Mesenchymal stem cell (in vitro differentiated cells and primary cell): ENCODE results near the gene ME1.

Source experiments
- DNase-seq: peaks from one replicate; pipeline ENCODE4 v3.0.0-alpha.2; 2013
- H2AFZ ChIP-seq: one replicate; pipeline ENCODE4 v1.6.1; 2013; ENCODE audit warnings: low read depth, mild to moderate bottlenecking, control low read depth, inconsistent platforms, low read length, moderate library complexity
- H2AK5ac ChIP-seq: 2 replicates; pipeline ENCODE4 v1.6.1; 2013; ENCODE audit warnings: low read length, moderate library complexity, mild to moderate bottlenecking, inconsistent platforms; ENCODE audit not compliant: severe bottlenecking
- H2BK120ac ChIP-seq: one replicate; pipeline ENCODE4 v1.6.1; 2013; ENCODE audit warnings: low read depth, mild to moderate bottlenecking, inconsistent platforms, low read length, moderate library complexity
- H2BK12ac ChIP-seq, 2 experiments: one replicate each; pipeline ENCODE4 v1.6.1; 2013; ENCODE audit warnings: inconsistent platforms in 2 of 2, low read length in 2 of 2, mild to moderate bottlenecking in 2 of 2, moderate library complexity in 2 of 2, control low read depth in 1 of 2
- H2BK15ac ChIP-seq: one replicate; pipeline ENCODE4 v1.6.1; 2013; ENCODE audit warnings: mild to moderate bottlenecking, low read depth, inconsistent platforms; ENCODE audit not compliant: poor library complexity, severe bottlenecking
- H2BK5ac ChIP-seq: 2 replicates; pipeline ENCODE4 v1.6.1; 2013; ENCODE audit warnings: low read depth, mild to moderate bottlenecking, low read length, control low read depth, inconsistent platforms; ENCODE audit not compliant: poor library complexity, severe bottlenecking
- H3K14ac ChIP-seq, 2 experiments: one replicate each; pipeline ENCODE4 v1.6.1; 2013; ENCODE audit warnings: inconsistent platforms in 2 of 2, low read length in 2 of 2, control low read depth in 1 of 2, mild to moderate bottlenecking in 1 of 2, moderate library complexity in 1 of 2
- H3K18ac ChIP-seq, 2 experiments: one replicate each; pipeline ENCODE4 v1.6.1; 2013; ENCODE audit warnings: inconsistent platforms in 2 of 2, low read length in 2 of 2, control low read depth in 1 of 2, low read depth in 1 of 2, mild to moderate bottlenecking in 1 of 2
- H3K23ac ChIP-seq, 2 experiments: one replicate each; pipeline ENCODE4 v1.6.1; 2013; ENCODE audit warnings: inconsistent platforms in 2 of 2, low read length in 2 of 2, mild to moderate bottlenecking in 2 of 2, moderate library complexity in 2 of 2, control low read depth in 1 of 2
- H3K27ac ChIP-seq: 2 replicates; pipeline ENCODE4 v1.5.1; 2013; ENCODE audit warnings: mild to moderate bottlenecking, moderate library complexity, low read length, control low read depth, inconsistent platforms; ENCODE audit not compliant: poor library complexity, severe bottlenecking
- H3K27me3 ChIP-seq, 2 experiments: 2 replicates each; pipeline versions ENCODE4 v1.6.1 to v1.7.0; 2013; ENCODE audit warnings: low read length in 2 of 2, mild to moderate bottlenecking in 2 of 2, moderate library complexity in 2 of 2, control low read depth in 1 of 2, inconsistent platforms in 1 of 2; ENCODE audit not compliant: control insufficient read depth in 1 of 2, insufficient read depth in 1 of 2
- H3K36me3 ChIP-seq, 2 experiments: 2 replicates each; pipeline versions ENCODE4 v1.6.1 to v1.7.0; 2013; ENCODE audit warnings: low read length in 2 of 2, control low read depth in 1 of 2, inconsistent platforms in 1 of 2, low read depth in 1 of 2, mild to moderate bottlenecking in 1 of 2; ENCODE audit not compliant: insufficient read depth in 2 of 2, control insufficient read depth in 1 of 2
- H3K4ac ChIP-seq, 2 experiments: one replicate each; pipeline ENCODE4 v1.6.1; 2013; ENCODE audit warnings: inconsistent platforms in 2 of 2, low read length in 2 of 2, mild to moderate bottlenecking in 2 of 2, moderate library complexity in 2 of 2, control low read depth in 1 of 2, low read depth in 1 of 2
- H3K4me1 ChIP-seq: 2 replicates; pipeline ENCODE4 v1.6.1; 2013; ENCODE audit warnings: low read depth, low read length, control low read depth; ENCODE audit not compliant: control insufficient read depth, insufficient read depth
- H3K4me2 ChIP-seq: 2 replicates; pipeline ENCODE4 v1.6.1; 2013; ENCODE audit warnings: low read length, mild to moderate bottlenecking, inconsistent platforms; ENCODE audit not compliant: poor library complexity, severe bottlenecking
- H3K4me3 ChIP-seq, 2 experiments: 2 replicates each; pipeline versions ENCODE4 v1.5.1 to v1.7.0; 2013; ENCODE audit warnings: low read length in 2 of 2, mild to moderate bottlenecking in 2 of 2, control low read depth in 1 of 2, low read depth in 1 of 2; ENCODE audit not compliant: insufficient read depth in 1 of 2
- H3K79me1 ChIP-seq: replicated peaks from 2 replicates; pipeline ENCODE4 v1.6.1; 2013; ENCODE audit warnings: mild to moderate bottlenecking, control low read depth, low read length, inconsistent platforms; ENCODE audit not compliant: poor library complexity, severe bottlenecking
- H3K9ac ChIP-seq: 2 replicates; pipeline ENCODE4 v1.7.0; 2013; ENCODE audit warnings: mild to moderate bottlenecking, low read length, moderate library complexity
- H3K9me3 ChIP-seq: 2 replicates; pipeline ENCODE4 v1.7.0; 2013; ENCODE audit warnings: mild to moderate bottlenecking, low read length; ENCODE audit not compliant: control insufficient read depth
- H4K8ac ChIP-seq: one replicate; pipeline ENCODE4 v1.6.1; 2013; ENCODE audit warnings: inconsistent platforms, mild to moderate bottlenecking, low read length, moderate library complexity
- H4K91ac ChIP-seq: one replicate; pipeline ENCODE4 v1.6.1; 2013; ENCODE audit warnings: mild to moderate bottlenecking, low read length, inconsistent platforms
- WGBS: methylation state at CpG from one replicate; pipeline ENCODE4 v1.1.7; 2013; ENCODE audit warnings: mixed read lengths; 5-methylcytosine and 5-hydroxymethylcytosine counted together

ME1 gene

GRCh38 chr6:83474309-83474708, 43.5 kb upstream of the ME1 start:
- H3K4me1 ChIP-seq: no peaks in the 10 kb centered on the region
- no peaks in the 10 kb centered on the region for H3K27me3 ChIP-seq
- H2BK120ac ChIP-seq: no peak overlapping the region

GRCh38 chr6:83472767-83473166, 41.9 kb upstream of the ME1 start:
- Histone ChIP-seq H4K91ac (no peak overlapping the region), H2BK15ac (no peak overlapping the region), H4K8ac (no peak overlapping the region), H2AFZ (no peak overlapping the region), H3K14ac (no peak overlapping the region), H3K4me2 (no peak overlapping the region), H2BK5ac (no peak overlapping the region), H2AK5ac (no peak overlapping the region), H3K4me1 (no peaks in the 10 kb centered on the region), H3K4me3 (no peak overlapping the region), H3K18ac (no peak overlapping the region), H3K9ac (no peak overlapping the region), H3K27ac (no peak overlapping the region), H3K4ac (no peak overlapping the region), H3K36me3 (no peaks in the 10 kb centered on the region), H3K23ac (no peak overlapping the region), H2BK120ac (no peak overlapping the region), H2BK12ac (no peak overlapping the region), H3K9me3 (no peaks in the 10 kb centered on the region), H3K27me3 (no peaks in the 10 kb centered on the region), H3K79me1 (no peaks in the 10 kb centered on the region)
- 100% methylated on average over 1 of the region's 2 CpGs for WGBS
- no peak for DNase-seq

More at GRCh38 chr6:83474309-83474708, 43.5 kb upstream of the ME1 start:
- Histone ChIP-seq H2AK5ac (no peak overlapping the region), H3K4ac (no peak overlapping the region), H3K36me3 (no peaks in the 10 kb centered on the region), H2BK12ac (no peak overlapping the region), H3K23ac (no peak overlapping the region), H3K79me1 (no peaks in the 10 kb centered on the region), H3K4me2 (no peak overlapping the region), H2AFZ (peak overlapping the region; percentile 42), H3K14ac (peak overlapping the region in 1 of 2 experiments; percentile 71), H2BK5ac (no peak overlapping the region), H3K18ac (no peak overlapping the region), H2BK15ac (no peak overlapping the region), H3K27ac (no peak overlapping the region), H4K8ac (no peak overlapping the region), H3K9ac (no peak overlapping the region), H4K91ac (no peak overlapping the region), H3K4me3 (no peak overlapping the region), H3K9me3 (no peaks in the 10 kb centered on the region)
- WGBS: 64% methylated on average over 4 of the region's 4 CpGs
- peak; percentile 44 for DNase-seq

GRCh38 chr6:83470587-83470986, 39.7 kb upstream of the ME1 start:
- Histone ChIP-seq H2BK12ac (no peak overlapping the region), H2BK120ac (no peak overlapping the region), H3K4me1 (no peaks in the 10 kb centered on the region), H2BK5ac (no peak overlapping the region), H3K36me3 (no peaks in the 10 kb centered on the region), H4K91ac (no peak overlapping the region), H2AFZ (no peak overlapping the region), H4K8ac (no peak overlapping the region), H3K27ac (no peak overlapping the region), H3K9me3 (no peaks in the 10 kb centered on the region), H3K4ac (no peak overlapping the region), H3K27me3 (peaks cover 0 to 4% of the 10 kb centered on the region in 2 experiments), H2BK15ac (no peak overlapping the region), H3K4me2 (no peak overlapping the region), H3K4me3 (no peak overlapping the region), H3K9ac (no peak overlapping the region), H3K23ac (no peak overlapping the region), H3K14ac (no peak overlapping the region), H3K79me1 (no peaks in the 10 kb centered on the region), H2AK5ac (no peak overlapping the region), H3K18ac (no peak overlapping the region)
- DNase-seq: no peak
- WGBS: 93% methylated on average over 3 of the region's 3 CpGs

GRCh38 chr6:83470001-83470400, 39.1 kb upstream of the ME1 start:
- 91% methylated on average over 3 of the region's 4 CpGs for WGBS
- Histone ChIP-seq H2BK5ac (no peak overlapping the region), H2AFZ (no peak overlapping the region), H2AK5ac (no peak overlapping the region), H3K4me1 (no peaks in the 10 kb centered on the region), H3K9ac (no peak overlapping the region), H3K4me2 (no peak overlapping the region), H3K36me3 (no peaks in the 10 kb centered on the region), H2BK120ac (no peak overlapping the region), H3K9me3 (no peaks in the 10 kb centered on the region), H3K27ac (no peak overlapping the region), H2BK12ac (no peak overlapping the region), H3K18ac (no peak overlapping the region), H4K91ac (no peak overlapping the region), H3K14ac (no peak overlapping the region), H2BK15ac (no peak overlapping the region), H3K23ac (no peak overlapping the region), H3K4ac (no peak overlapping the region), H3K79me1 (no peaks in the 10 kb centered on the region), H3K27me3 (peaks cover 0 to 4% of the 10 kb centered on the region in 2 experiments), H4K8ac (no peak overlapping the region), H3K4me3 (no peak overlapping the region)
- no peak for DNase-seq
